Fibroblast of lung (primary cell): ENCODE results near the gene SMOC2.
"Not testable (repeated sequence)": the region's sequence is repeated elsewhere in the genome, so short reads cannot be mapped to it uniquely, and the experiment has no call there.

Experiments used
- CTCF ChIP-seq, 2 donors: IDR thresholded peaks in 1 of 2; conservative IDR thresholded peaks in 1 of 2; 1 replicate in 1 of 2; 2 replicates in 1 of 2; pipeline ENCODE4 v1.5.1; 2011 to 2012; ENCODE audit warnings: low read length in 2 of 2, control low read depth in 1 of 2, inconsistent platforms in 1 of 2, low read depth in 1 of 2, mild to moderate bottlenecking in 1 of 2
- EZH2 ChIP-seq: IDR thresholded peaks from 2 replicates; pipeline ENCODE4 v1.5.1; 2012; ENCODE audit warnings: low read length, control low read depth, mild to moderate bottlenecking; ENCODE audit errors: missing control alignments

GRCh38 chr6:168692915-168693257, 251.9 kb downstream of the SMOC2 start:
- not testable (repeated sequence) for TF ChIP-seq CTCF (conservative IDR thresholded peaks at IDR 0.05 in 1 of 2, IDR thresholded peaks at IDR 0.05 in 1 of 2; ENCODE audit: low read depth in 1 of 2, low read length in 2 of 2); EZH2
